Keratinocyte (primary cell): ENCODE measurements around the gene ASTN2. TPM values are rescaled to one million over a fixed set of nuclear protein-coding genes. Genes with fewer than 3 reads are reported as not detected.

Experiments used
- DNase-seq: peaks from one replicate; pipeline ENCODE4 v3.0.0-alpha.2; 2011; ENCODE audit warnings: low read depth, missing footprints, low spot score
- FAIRE-seq: peaks from 2 replicates; lab custom pipeline; 2011; peaks lifted over from hg19 to GRCh38; lab: Jason Lieb, UNC
- H2AFZ ChIP-seq: 2 replicates; pipeline ENCODE4 v1.6.0; 2012; ENCODE audit warnings: low read length, control low read depth, inconsistent platforms; ENCODE audit not compliant: control insufficient read depth
- H3K27ac ChIP-seq: 2 replicates; pipeline ENCODE4 v1.5.1; 2011; ENCODE audit warnings: low read length; ENCODE audit not compliant: control insufficient read depth, insufficient read depth
- H3K27me3 ChIP-seq: 3 replicates; pipeline ENCODE4 v1.6.0; 2011; ENCODE audit warnings: low read length; ENCODE audit not compliant: control insufficient read depth, insufficient read depth; ENCODE audit errors: extremely low read depth
- H3K36me3 ChIP-seq, 2 experiments: 2 replicates in 1 of 2; 3 replicates in 1 of 2; pipeline ENCODE4 v1.5.1; 2011; ENCODE audit warnings: low read length in 2 of 2, mild to moderate bottlenecking in 1 of 2; ENCODE audit not compliant: control insufficient read depth in 2 of 2, insufficient read depth in 2 of 2; ENCODE audit errors: extremely low read depth in 1 of 2
- H3K4me1 ChIP-seq: 3 replicates; pipeline ENCODE4 v1.5.1; 2011; ENCODE audit warnings: low read length; ENCODE audit not compliant: control insufficient read depth, insufficient read depth; ENCODE audit errors: extremely low read depth
- H3K4me2 ChIP-seq: 3 replicates; pipeline ENCODE4 v1.6.0; 2011; ENCODE audit warnings: low read depth, low read length; ENCODE audit not compliant: control insufficient read depth, insufficient read depth; ENCODE audit errors: extremely low read depth
- H3K4me3 ChIP-seq, 3 experiments: fragments of 200-600 bp in 1 of 3; sonication (generic) in 1 of 3; 2 replicates in 2 of 3; 3 replicates in 1 of 3; pipeline ENCODE4 v1.5.1; 2011 to 2016; ENCODE audit warnings: low read length in 3 of 3, mild to moderate bottlenecking in 3 of 3, control low read depth in 2 of 3, inconsistent platforms in 1 of 3, low read depth in 1 of 3, mixed read lengths in 1 of 3, mixed run types in 1 of 3, moderate library complexity in 1 of 3; ENCODE audit not compliant: control insufficient read depth in 2 of 3, insufficient read depth in 2 of 3; ENCODE audit errors: extremely low read depth in 1 of 3
- H3K79me2 ChIP-seq: 2 replicates; pipeline ENCODE4 v1.6.0; 2012; ENCODE audit warnings: low read length; ENCODE audit not compliant: control insufficient read depth, insufficient read depth
- H3K9ac ChIP-seq: 3 replicates; pipeline ENCODE4 v1.6.0; 2011; ENCODE audit warnings: low read length; ENCODE audit not compliant: control insufficient read depth, insufficient read depth; ENCODE audit errors: extremely low read depth
- H3K9me1 ChIP-seq: 3 replicates; pipeline ENCODE4 v1.6.0; 2011; ENCODE audit warnings: low read length; ENCODE audit not compliant: control insufficient read depth, insufficient read depth; ENCODE audit errors: extremely low read depth
- H3K9me3 ChIP-seq: 2 replicates; pipeline ENCODE4 v1.5.1; 2012; ENCODE audit warnings: low read depth, low read length; ENCODE audit not compliant: control insufficient read depth
- H4K20me1 ChIP-seq: 3 replicates; pipeline ENCODE4 v1.6.0; 2011; ENCODE audit warnings: low read length; ENCODE audit not compliant: control insufficient read depth, insufficient read depth; ENCODE audit errors: extremely low read depth
- EZH2 ChIP-seq: IDR thresholded peaks from one replicate; pipeline ENCODE4 v1.6.1; 2012; ENCODE audit warnings: inconsistent platforms, mild to moderate bottlenecking, low read length, moderate library complexity
- dilution Hi-C: fragments of 300-500 bp; cut with MboI; formaldehyde crosslinking; loops from one replicate; pipeline ENCODE4 v1.7.0; 2020; ENCODE audit warnings: low sequenced_read_pairs; ENCODE audit not compliant: extremely low pct_ligation_motif_present
- polyA plus RNA-seq, 5 experiments: library from polyadenylated mRNA; depleted of rRNA in 3 of 5; stranded (reverse) in 3 of 5; stranded (forward) in 1 of 5; unstranded in 1 of 5; fragments of >200 nt; gene quantifications; 1 replicate in 1 of 5; 2 replicates in 3 of 5; 3 replicates in 1 of 5; pipeline versions ENCODE4 v1.2.1 to v1.2.3, GENCODE V29; 2011 to 2012; ENCODE audit warnings: missing spikeins in 2 of 5, low read depth in 1 of 5, low replicate concordance in 1 of 5
- TF ChIP-seq, protein P1 (sequence below), 3 experiments: IDR thresholded peaks in 1 of 3; conservative IDR thresholded peaks in 1 of 3; optimal IDR thresholded peaks in 1 of 3; 2 replicates in 2 of 3; 3 replicates in 1 of 3; pipeline versions ENCODE3 to v1.5.1; 2011; ENCODE audit warnings: low read length in 3 of 3, mild to moderate bottlenecking in 3 of 3, moderate library complexity in 2 of 3, control low read depth in 1 of 3, inconsistent platforms in 1 of 3; ENCODE audit not compliant: insufficient read depth in 2 of 3; ENCODE audit errors: extremely low read depth in 1 of 3

Gene ASTN2
- polyA plus RNA-seq, 1 donor (not counting 4 experiments of a cell fraction or from before 2014, with no cell fraction given): 0.31 TPM

- no peak overlapping the region for H3K27ac ChIP-seq
- no peak for FAIRE-seq
- H3K4me2 ChIP-seq: no peak overlapping the region
- no peaks in the 10 kb centered on the region for H4K20me1 ChIP-seq
- no peaks in the 10 kb centered on the region for H3K9me1 ChIP-seq
- H3K9me3 ChIP-seq: no peaks in the 10 kb centered on the region
- dilution Hi-C loops: no loop called here
- H3K4me1 ChIP-seq: no peaks in the 10 kb centered on the region
- TF ChIP-seq, protein P1, sequence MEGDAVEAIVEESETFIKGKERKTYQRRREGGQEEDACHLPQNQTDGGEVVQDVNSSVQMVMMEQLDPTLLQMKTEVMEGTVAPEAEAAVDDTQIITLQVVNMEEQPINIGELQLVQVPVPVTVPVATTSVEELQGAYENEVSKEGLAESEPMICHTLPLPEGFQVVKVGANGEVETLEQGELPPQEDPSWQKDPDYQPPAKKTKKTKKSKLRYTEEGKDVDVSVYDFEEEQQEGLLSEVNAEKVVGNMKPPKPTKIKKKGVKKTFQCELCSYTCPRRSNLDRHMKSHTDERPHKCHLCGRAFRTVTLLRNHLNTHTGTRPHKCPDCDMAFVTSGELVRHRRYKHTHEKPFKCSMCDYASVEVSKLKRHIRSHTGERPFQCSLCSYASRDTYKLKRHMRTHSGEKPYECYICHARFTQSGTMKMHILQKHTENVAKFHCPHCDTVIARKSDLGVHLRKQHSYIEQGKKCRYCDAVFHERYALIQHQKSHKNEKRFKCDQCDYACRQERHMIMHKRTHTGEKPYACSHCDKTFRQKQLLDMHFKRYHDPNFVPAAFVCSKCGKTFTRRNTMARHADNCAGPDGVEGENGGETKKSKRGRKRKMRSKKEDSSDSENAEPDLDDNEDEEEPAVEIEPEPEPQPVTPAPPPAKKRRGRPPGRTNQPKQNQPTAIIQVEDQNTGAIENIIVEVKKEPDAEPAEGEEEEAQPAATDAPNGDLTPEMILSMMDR (optimal IDR thresholded peaks at IDR 0.05 in 1 of 3, IDR thresholded peaks at IDR 0.05 in 1 of 3, conservative IDR thresholded peaks at IDR 0.05 in 1 of 3; ENCODE audit: extremely low read depth in 1 of 3, insufficient read depth in 2 of 3, low read length in 3 of 3): no peak
- TF ChIP-seq EZH2: no peak
- H3K9ac ChIP-seq: no peak overlapping the region
- no peak for DNase-seq
- H2AFZ ChIP-seq: no peak overlapping the region
- H3K4me3 ChIP-seq: no peak overlapping the region
- H3K36me3 ChIP-seq: no peaks in the 10 kb centered on the region
- no peaks in the 10 kb centered on the region for H3K79me2 ChIP-seq
- H3K27me3 ChIP-seq: no peaks in the 10 kb centered on the region
Measured at GRCh38 chr9:116643691-116644090, 771.2 kb downstream of the ASTN2 start.

GRCh38 chr9:116641292-116642059 is 773.4 kb downstream of the ASTN2 start:
- FAIRE-seq (no peak), DNase-seq (no peak)
- Histone ChIP-seq H2AFZ (no peak overlapping the region), H3K36me3 (no peaks in the 10 kb centered on the region), H3K9me3 (no peaks in the 10 kb centered on the region), H3K9ac (no peak overlapping the region), H3K79me2 (no peaks in the 10 kb centered on the region), H3K27ac (no peak overlapping the region), H3K27me3 (no peaks in the 10 kb centered on the region), H3K4me1 (no peaks in the 10 kb centered on the region), H3K4me2 (no peak overlapping the region), H4K20me1 (no peaks in the 10 kb centered on the region), H3K9me1 (no peaks in the 10 kb centered on the region), H3K4me3 (no peak overlapping the region)
- TF ChIP-seq EZH2: no peak
- TF ChIP-seq, protein P1 (optimal IDR thresholded peaks at IDR 0.05 in 1 of 3, IDR thresholded peaks at IDR 0.05 in 1 of 3, conservative IDR thresholded peaks at IDR 0.05 in 1 of 3; ENCODE audit: extremely low read depth in 1 of 3, insufficient read depth in 2 of 3, low read length in 3 of 3): no peak
- dilution Hi-C loops: no loop called here
